LNCaP clone FGC (cell line): ENCODE results near the gene TBC1D17.
"Not testable (repeated sequence)": the region's sequence is repeated elsewhere in the genome, so short reads cannot be mapped to it uniquely, and the experiment has no call there.

Experiments
- DNase-seq: peaks from one replicate; pipeline ENCODE4 v3.0.0-alpha.2; 2011; ENCODE audit warnings: low read depth
- H3K4me3 ChIP-seq: 2 replicates; pipeline ENCODE4 v1.5.1; 2011; ENCODE audit warnings: mild to moderate bottlenecking, low read depth, low read length, control low read depth
- TF ChIP-seq, protein P1 (sequence below): IDR thresholded peaks from 2 replicates; pipeline ENCODE4 v1.5.1; 2012; ENCODE audit warnings: mild to moderate bottlenecking; ENCODE audit not compliant: control insufficient read depth, insufficient read depth; ENCODE audit errors: extremely low read depth

The TBC1D17 gene

DNA sequence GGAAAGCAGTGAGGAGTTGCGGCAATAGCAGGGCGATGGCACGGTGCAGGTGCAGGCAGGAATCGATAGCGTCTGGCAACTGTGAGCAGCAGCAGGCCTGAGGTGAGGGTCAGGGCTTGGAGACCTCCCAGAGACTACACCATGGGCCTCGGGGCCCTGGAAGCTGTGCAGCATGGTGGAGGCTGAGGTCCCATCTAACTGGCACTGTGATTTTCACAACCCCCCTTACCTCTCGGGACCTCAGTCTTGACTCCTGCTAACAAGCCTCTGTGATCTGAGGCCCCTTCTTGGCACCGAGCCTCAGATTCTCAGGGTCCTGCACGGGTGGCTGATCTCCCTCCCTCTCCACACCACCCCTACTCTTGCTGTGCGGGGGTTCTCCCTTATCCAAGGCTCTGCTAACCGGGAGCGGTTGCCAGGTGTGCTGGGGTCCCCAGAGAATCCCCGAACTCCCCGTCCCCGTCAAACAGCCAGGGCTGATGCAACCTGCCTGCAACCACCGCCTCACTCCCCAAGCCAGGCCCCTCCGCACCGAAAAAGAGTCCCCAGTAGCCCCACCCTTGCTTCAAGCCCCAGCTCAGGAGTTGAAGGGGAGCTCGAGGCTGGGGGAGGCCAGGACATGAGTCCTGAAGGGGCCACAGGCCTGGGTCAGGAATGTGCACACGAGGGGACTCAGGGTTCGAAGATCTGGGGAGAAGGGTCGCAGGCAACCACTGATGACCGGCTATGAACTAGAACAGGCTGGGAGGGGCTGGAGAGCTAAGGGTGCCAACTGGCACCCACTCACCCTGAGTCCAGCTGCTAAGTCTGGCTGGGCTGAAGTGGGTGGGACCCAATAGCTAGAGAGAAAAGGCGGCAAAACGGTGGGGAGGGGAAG lies 46.7 kb downstream of the TBC1D17 start:
- TF ChIP-seq, protein P1, sequence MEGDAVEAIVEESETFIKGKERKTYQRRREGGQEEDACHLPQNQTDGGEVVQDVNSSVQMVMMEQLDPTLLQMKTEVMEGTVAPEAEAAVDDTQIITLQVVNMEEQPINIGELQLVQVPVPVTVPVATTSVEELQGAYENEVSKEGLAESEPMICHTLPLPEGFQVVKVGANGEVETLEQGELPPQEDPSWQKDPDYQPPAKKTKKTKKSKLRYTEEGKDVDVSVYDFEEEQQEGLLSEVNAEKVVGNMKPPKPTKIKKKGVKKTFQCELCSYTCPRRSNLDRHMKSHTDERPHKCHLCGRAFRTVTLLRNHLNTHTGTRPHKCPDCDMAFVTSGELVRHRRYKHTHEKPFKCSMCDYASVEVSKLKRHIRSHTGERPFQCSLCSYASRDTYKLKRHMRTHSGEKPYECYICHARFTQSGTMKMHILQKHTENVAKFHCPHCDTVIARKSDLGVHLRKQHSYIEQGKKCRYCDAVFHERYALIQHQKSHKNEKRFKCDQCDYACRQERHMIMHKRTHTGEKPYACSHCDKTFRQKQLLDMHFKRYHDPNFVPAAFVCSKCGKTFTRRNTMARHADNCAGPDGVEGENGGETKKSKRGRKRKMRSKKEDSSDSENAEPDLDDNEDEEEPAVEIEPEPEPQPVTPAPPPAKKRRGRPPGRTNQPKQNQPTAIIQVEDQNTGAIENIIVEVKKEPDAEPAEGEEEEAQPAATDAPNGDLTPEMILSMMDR = no peak
- no peak for DNase-seq
- no peak overlapping the region for H3K4me3 ChIP-seq

DNA sequence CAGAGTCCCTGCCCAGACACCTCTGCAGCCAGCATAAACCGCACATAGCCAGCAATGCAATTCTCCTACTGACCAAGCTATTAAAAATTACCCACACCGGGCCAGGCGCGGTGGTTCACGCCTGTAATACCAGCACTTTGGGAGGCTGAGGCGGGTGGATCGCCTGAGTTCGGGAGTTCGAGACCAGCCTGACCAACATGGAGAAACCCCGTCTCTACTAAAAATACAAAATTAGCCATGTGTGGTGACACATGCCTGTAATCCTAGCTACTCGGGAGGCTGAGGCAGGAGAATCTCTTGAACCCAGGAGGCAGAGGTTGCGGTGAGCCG lies 47.3 kb downstream of the TBC1D17 start:
- not testable (repeated sequence) for DNase-seq, H3K4me3 ChIP-seq

- no peak for DNase-seq
- no peak overlapping the region for H3K4me3 ChIP-seq
- TF ChIP-seq, protein P1 = no peak
Measured at GRCh38 chr19:49925486-49925885, 48.0 kb downstream of the TBC1D17 start.

- DNase-seq = no peak
- H3K4me3 ChIP-seq = no peak overlapping the region
- TF ChIP-seq, protein P1 = no peak
Measured at GRCh38 chr19:49926515-49926914, 49.0 kb downstream of the TBC1D17 start.

- DNase-seq = no peak
- H3K4me3 ChIP-seq = peak overlapping the region; percentile 89
- TF ChIP-seq, protein P1 = no peak
Measured at GRCh38 chr19:49927526-49928264, 50.2 kb downstream of the TBC1D17 start.

DNA sequence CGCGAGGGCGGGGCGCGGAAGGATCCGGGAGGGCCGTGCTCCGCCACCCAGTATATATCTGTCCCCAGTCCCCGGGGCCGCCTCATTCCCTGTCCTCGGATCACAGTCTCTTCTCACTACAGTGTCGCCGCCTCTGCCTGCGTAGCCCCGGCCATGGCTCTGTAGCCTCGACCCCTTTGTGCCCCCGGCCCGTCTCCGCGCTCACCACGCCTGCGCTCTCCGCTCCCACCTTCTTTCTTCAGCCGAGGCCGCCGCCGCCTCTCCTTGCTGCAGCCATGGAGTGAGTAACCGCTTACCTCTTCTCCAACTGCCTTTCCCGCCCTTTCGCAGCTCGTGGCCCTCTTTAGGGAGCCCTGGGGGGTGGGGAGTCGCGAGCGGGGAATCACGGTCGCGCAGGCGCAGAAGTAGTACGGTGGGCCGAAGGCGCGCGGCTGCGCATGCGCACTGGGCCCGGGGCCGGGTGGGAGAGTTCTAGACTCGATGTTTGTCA lies 51.7 kb downstream of the TBC1D17 start, which contains the start of the genes ATF5 and NUP62:
ATF5 (plus strand) TSS at position 85 of the 490 bp plus-strand sequence. CDS start 1,646 bp downstream, outside the sequence.
NUP62 (minus strand) TSS at position 384 of the 490 bp plus-strand sequence. CDS start 19,697 bp downstream, outside the sequence.
- peak within 1 kb of the TSS; percentile 89 for H3K4me3 ChIP-seq
- no peak for DNase-seq
- TF ChIP-seq, protein P1 = no peak
